Activated CD4-positive, CD25-positive, alpha-beta regulatory T cell (primary cell): ENCODE results near the gene TCF7.

ENCODE experiments used
- DNase-seq, 4 experiments: peaks; one replicate each; lab custom pipeline; 2025; lab: John Stamatoyannopoulos, UW

The TCF7 gene

GRCh38 chr5:134131165-134131564, 16.7 kb downstream of the TCF7 start:
- DNase-seq, result no peak

GRCh38 chr5:134131578-134132350, 17.3 kb downstream of the TCF7 start:
- no peak for DNase-seq

GRCh38 chr5:134132372-134133187, 18.1 kb downstream of the TCF7 start:
- peak in 3 of 4 experiments; percentile 24 to 59 (median 56) for DNase-seq

GRCh38 chr5:134133188-134133994, 18.9 kb downstream of the TCF7 start:
- DNase-seq, result no peak

- DNase-seq, result no peak
Measured at GRCh38 chr5:134133995-134134541, 19.6 kb downstream of the TCF7 start.

GRCh38 chr5:134135091-134135655, 20.7 kb downstream of the TCF7 start:
- no peak for DNase-seq

- DNase-seq, result no peak
Measured at GRCh38 chr5:134136221-134136631, 21.7 kb downstream of the TCF7 start.

GRCh38 chr5:134136771-134137170, 22.3 kb downstream of the TCF7 start:
- DNase-seq, result no peak

- DNase-seq, result peak in 2 of 4 experiments; percentile 34 to 37
Measured at GRCh38 chr5:134138416-134139376, 24.2 kb downstream of the TCF7 start.

- no peak for DNase-seq
Measured at GRCh38 chr5:134139377-134139851, 24.9 kb downstream of the TCF7 start.

GRCh38 chr5:134139891-134140469, 25.5 kb downstream of the TCF7 start:
- DNase-seq, result no peak

- DNase-seq, result peak in 3 of 4 experiments; percentile 26 to 48 (median 34)
Measured at GRCh38 chr5:134140530-134141201, 26.2 kb downstream of the TCF7 start.

- no peak for DNase-seq
Measured at GRCh38 chr5:134141331-134142050, 27.0 kb downstream of the TCF7 start.

GRCh38 chr5:134142052-134142451, 27.6 kb downstream of the TCF7 start:
- DNase-seq, result no peak

GRCh38 chr5:134142806-134143205, 28.3 kb downstream of the TCF7 start:
- no peak for DNase-seq

GRCh38 chr5:134143431-134143830, 28.9 kb downstream of the TCF7 start:
- DNase-seq, result no peak

GRCh38 chr5:134143944-134144941, 29.8 kb downstream of the TCF7 start:
- no peak for DNase-seq
